IPS-NIHi11 (cell line): ENCODE data around the gene DKC1.
"Not testable (repeated sequence)": the region's sequence is repeated elsewhere in the genome, so short reads cannot be mapped to it uniquely, and the experiment has no call there.

Experiments
- DNase-seq: peaks from one replicate; pipeline ENCODE4 v3.0.0; 2012; ENCODE audit warnings: mixed read lengths, low spot score

The DKC1 gene

DNA sequence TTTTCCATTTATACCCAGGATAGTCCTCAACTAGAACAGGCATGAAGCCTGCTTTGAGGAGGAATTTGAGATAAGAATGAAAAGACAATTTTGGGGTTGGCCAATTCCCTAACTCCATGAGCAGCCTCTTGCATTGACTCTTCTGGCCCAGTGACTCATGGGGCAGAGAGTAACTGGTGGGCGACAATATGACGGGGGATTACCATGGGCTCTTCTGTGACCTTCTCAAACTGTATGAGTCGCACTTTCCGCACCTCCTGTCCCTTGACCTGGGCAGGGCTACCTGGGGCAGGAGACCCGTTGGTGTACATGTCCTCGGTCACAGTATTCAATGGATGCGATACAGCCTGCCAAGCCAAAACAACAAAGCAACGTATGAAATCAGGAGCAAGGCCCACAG, 29.3 kb downstream of the DKC1 start:
- no peak for DNase-seq

DNA sequence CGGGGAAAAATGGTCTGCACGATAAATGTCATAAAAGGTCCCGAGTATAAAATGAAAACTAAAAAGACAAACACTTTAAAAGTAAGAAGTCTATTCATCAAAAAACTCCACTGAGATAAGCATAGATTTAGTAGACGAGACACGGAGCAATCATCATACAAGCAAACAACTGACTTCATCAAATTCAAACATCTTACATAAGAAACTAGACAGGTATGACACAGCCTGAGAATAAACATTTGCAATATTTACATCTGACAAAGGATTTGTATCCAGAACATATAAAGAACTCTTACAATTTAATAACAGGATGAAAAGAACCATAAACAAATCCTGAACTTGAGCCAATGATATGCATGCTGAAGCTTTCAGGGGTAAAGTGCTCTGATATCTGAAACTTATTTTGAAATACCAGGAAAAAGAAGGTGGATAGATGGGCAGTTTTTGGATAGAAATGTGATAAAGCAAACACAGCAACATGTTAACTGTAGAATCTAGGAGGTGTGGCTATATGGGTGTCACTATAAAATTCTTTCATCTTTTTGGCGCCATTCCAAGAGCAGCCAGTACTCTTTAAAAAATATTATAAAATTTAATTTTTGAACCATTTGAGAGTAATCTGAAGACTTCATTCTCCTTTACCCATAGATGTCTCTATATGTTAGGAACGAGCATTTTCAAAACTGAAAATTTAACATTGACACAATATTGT, 30.6 kb downstream of the DKC1 start:
- DNase-seq, result no peak

DNA sequence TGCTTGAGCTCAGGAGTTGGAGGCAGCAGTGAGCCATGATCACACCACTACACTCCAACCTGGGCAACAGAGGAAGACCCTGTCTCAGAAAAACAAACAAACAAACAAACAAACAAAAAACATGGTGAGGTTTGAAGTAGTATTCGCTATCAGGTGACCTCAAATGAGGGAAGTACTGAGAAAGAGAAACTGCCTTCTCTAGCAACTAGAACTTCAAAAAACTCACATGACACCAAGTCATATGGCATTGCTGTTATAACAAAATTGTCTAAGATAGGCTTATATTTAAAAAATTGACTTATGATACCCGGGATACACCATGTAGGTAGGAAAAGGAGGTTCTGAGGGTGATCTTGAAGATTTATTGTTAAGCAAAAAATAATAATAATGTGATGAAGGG, 32.4 kb downstream of the DKC1 start:
- no peak for DNase-seq

DNA sequence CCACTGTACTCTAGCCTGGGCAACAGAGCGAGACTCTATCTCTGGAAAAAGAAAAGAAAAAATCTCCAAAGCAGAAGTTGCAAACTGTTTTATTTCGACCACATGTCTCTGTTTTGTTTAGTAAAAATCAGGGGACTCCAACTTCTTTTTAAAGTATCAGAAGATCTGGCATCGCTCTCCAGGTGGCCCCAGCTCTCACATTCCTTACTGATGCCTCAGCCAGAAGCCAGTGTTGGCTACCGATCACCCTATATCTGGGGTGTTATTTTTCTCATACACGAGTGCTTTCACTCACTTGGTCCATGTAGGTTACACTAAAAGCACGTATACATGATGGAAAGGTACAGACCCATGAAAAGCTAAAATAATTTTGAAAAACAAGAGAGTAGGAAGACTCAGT, 34.3 kb downstream of the DKC1 start:
- DNase-seq, result no peak

DNA sequence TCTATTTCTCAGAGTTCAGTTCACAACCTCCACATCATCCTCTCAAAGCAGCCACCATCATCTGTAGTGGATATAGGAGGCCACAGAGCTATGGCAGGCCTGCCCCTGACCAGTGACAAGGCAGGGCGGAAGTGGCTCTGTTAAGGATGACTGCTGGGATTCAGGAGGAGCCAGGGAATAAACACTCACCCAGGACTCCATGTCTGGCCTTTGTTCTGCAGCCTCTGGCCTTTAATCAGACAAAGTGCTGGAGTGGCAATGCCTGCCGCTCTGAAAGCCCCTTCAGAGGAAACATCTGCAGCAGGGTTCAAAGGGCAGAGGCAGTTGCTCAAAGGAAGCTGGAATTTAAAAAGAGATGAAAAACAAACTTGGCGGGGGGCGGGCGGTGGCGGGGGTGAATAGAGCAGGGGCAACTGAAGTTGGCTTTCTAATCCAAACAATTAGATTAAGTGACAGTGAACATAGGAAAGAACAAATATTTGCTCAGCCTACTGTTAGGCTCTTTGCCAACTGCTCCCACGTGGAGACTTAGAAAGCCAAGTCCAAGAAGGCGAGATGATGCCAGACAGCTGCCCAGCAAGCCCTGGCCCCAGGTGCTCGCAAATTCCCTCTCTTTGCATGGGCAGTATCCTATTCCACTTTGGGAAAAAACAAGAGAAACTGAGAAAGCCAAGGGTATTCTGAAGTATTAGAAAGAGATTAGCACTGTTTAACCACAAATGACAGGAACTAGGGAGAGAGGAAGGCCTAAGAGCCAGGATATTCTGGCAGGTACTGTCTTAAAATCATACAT, 37.1 kb downstream of the DKC1 start:
- peak; percentile 26 for DNase-seq

DNA sequence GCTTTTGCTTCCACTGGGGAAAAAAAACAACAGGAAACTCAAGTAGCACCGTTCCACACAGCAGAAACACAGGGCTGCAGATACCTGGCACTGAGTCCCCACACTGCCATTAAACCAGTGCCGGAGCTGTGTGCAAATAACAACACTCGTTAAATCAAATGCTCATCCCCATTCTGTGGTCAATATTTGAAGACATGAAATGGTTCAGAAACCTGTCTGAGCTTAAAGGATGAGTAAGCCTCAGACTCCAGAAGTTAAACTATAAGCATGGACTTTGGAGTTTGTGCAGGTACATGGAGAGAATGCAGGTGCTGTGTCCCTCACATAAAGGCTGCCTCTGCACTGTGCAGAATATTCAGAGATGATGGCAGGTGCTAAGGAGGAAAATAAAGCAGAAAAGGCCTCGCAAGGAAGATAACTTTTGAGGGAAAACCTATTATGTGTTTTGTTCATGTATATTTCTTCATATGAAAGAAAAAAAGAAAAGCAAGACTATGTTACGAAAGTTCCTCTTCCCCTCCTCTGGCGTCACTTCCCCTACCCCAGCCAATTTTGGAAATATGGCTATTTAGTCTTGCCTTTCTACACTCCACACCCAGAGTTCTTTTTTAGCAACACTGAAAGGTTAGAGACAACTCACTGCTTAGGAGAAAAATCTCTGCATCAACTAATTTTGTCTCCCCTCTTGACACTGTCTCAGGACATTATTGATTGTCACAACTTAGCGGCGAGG, 38.0 kb downstream of the DKC1 start:
- DNase-seq, result no peak

DNA sequence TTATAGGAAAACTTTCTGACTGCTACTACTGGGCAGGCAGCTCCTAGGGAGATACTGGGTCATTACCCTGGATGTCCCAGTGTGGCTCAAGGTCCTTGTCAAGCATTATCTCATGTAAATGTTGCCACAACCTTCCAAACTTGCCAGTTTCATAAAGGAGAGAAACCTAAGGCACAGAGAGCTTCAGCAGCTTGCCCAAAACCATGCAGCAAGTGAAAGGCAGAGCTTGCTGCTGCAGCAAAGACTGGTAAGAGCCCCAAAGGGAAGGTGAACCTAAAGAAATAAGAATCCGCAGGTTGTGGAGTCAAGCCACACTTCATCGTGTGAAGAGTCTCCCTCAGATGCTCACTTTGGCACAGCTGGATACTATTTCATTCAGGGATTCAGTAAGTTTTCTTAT, 40.3 kb downstream of the DKC1 start:
- DNase-seq, result no peak

DNA sequence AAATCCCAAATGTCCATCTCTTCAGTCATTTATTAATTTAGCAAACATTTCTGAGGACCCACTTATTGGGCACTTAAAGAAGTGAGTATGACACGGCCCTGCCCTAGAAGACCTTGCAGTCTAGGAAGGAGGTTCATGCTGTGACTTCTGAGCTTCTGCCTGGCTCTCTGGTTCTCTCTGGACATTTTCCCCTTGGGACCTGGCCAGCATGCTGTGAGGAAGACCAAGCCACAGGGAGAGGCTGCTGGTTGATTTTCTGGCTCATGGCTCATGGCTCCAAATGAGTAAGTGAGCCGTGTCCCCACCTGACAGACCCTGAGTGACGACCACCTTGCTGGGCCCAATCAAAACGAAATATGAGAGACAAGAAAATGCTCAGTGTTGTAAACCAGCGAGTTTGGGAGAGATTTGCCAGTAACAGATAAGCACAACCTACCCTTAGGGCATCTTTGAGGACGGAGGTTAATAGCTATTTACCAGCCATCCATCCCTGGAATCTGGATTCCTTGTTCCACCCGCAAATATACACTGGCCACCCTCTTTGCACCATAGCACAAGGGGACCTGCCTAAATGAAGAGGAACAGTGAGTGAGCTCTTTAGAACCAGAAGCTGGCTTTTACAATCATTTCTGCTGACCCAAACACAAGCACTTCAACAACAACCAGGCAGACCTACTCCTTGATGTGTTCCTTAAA, 41.7 kb downstream of the DKC1 start:
- no peak for DNase-seq

DNA sequence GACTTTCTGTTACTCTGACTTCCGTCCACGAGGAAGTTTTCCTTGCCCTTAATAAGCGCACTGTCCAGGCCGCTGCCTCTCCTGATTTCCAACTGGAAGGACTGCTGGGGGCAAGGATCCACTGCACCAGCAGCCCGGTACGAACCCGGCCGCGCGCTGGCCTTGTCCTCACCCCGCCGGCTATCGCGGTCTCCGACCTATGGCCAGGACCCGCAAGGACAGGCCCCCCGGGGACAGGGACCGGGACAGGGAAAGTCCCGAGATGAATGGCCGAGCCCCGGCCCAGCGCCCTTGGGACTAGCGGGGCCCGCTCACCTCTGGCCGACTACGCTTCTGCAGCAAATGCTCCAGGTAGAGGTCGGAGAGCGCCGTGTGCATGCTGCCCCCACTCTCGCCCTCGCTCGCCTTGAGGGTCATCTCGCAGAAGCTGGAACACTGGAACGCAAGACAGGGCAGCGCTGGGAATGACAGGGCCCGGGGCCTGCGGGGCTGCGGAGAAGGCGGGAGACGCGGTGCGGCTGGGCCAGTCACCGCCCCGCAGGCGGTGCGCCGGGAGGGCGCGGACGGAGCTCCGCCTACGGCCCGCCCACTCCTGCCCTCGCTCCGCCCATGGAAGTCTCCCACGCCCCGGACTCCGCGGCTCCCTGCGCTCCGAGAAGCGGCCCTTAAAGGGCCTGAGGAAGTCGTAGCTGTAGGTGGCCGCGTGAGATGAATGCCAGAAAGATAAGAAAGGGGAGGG, 42.5 kb downstream of the DKC1 start, which contains the start of gene MPP1:
MPP1 (minus strand) TSS at position 529 of the 739 bp plus-strand sequence; CDS start at position 417, 112 bp downstream.
- DNase-seq, result peak; percentile 87

DNA sequence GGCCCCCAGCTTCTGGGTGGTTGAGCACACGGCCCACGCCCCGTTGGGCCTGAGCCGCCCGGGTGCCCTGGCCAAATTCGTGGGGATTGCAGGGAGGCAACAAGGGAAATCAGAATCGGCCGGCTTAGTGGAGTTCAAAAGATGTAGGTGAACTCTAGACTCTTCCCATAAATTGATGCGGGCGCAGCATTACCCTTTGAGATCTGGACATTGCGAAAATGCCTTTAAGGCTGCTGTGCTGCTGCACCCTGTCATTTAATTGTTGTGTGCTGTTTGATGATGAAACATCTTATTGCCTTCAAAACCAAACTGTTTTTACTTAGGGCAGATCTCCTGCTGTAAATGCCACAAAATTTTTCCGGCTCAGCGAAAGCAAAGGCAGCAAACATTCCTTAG, 43.0 kb downstream of the DKC1 start:
- DNase-seq, result no peak

DNA sequence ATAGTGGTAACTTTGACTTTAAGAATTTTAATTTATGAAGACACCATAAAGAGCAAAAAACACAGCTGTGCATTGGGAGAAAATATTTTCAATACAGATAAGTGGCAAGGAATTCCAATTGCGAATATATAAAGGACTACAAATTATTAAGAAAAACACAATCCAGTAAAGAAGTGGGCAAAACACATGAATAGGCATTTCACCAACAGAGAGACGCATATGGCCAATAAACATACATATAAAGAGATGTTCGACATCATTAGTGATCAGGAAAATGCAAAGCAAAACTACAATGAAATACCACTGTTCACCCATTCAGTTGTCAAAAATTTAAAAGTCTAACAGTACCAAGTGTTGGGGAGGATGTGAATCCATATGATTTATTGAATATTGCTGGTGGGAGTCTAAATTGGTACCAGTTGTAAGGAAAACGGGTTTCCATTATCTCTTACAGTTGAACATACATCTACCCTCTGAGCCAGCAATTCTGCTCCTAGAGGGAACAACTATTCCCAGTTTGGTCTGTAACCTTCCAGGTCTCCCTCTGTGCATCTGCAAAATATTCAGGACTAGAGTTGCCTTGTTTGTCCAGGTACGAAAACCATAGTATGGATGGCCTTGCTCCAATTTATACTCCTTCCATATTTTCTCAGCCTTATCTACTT, 44.3 kb downstream of the DKC1 start:
- no peak for DNase-seq

DNA sequence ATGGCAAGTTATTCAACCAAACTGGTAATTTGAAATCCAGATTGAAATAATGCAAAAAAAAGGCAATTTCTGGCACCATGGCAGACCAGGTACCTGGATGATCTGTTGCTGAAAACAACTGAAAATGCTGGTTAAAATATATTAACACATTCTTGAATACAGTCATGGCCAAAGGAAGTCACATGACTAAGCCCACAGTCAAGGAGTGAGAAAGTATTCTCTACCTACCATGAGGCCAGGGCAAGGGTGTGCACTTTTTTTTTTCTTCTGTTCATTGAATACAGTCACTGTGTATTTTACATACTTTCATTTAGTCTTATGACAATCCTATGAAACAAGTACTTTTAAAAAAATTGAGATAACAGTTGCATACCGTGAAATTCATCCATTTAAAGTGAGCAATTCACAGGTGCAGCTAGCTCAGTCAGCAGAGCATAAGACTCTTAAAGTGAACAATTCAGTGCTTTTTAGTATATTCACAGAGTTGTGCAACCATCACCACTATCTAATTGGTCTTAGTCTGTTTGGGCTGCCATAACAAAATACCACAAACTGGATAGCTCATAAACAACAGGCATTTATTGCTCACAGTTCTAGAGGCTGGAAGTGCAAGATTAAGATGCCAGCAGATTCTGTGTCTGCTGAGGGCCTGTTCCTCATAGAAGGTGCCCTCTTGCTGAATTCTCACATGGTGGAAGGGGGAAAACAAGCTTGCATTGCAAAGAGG, 47.4 kb downstream of the DKC1 start:
- no peak for DNase-seq

DNA sequence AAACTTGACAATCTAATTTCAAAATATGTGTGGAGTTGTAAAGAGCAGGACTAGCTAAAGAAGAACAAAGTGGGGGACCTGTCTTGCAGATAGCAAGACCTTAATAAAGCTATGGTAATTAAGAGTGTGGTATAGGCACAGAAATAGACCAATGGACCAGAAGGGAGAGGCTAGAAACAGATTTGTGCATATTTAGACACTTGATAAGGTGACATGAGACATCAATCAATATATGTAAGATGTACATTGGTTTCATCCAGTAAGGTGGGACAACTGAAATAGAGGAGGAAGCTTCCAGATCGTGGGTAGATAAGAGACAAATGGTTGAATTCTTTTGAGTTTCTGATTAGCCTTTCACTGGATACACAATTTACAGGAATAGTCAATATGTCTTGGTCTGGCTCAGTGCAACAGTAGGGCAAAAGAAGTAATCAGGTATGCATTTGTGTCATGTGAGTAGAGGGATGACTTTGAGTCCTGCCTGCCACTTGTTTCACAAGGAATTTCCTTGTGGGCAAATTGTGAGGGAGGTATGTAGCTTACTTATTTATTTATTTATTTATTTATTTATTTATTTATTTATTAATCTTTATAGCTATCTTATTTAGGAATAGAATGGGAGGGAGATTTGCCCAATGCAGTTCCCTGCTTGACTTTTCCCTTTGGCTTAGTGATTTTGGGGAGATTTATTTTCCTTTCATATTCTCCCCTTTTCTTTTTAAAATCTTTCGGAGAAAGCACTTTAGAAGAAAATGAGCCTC, 49.9 kb downstream of the DKC1 start:
- no peak for DNase-seq

DNA sequence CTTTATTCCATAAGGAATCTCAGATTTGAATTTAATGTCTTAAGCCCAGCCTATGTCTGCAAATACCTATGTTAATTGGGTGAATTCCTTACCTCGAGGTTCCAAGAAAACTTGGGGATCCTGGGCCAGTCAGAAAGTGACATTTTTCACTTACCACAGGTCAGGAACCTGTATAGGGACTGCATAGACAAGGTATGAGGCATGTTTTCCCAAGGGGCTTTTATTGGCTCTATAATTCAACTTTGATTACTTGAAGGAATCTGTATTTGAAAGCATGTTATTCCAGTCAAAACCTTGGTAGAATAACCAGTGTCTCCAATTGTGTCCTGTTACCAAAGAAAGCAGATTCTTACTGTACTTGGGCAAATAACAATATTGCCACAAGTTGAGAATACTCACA, 51.1 kb downstream of the DKC1 start:
- DNase-seq, result no peak

DNA sequence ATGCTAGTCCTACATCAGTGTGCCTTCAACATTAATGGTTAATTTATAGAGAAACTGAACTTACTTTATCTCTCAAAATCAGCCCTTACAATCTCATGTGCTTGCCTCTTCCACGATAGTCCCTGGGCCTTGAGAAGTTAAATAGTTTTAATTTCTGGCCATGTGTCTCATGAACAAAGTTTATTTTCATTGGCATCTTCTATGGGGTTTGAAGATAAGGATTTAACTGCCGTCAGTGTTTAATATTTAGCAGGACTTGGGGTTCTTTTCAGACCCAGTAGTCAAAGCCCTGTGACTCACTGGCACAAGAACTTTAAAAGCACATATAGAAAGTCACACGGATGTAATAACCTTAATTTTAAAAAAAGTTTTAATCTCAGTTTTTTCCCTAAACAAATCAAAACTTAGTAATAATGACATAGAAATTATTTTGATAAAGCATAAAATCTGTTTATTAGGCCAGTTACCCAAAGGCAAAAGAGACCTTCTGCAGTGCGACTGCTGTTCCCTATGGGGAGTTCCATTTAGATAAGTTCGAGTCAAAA, 52.7 kb downstream of the DKC1 start:
- no peak for DNase-seq

DNA sequence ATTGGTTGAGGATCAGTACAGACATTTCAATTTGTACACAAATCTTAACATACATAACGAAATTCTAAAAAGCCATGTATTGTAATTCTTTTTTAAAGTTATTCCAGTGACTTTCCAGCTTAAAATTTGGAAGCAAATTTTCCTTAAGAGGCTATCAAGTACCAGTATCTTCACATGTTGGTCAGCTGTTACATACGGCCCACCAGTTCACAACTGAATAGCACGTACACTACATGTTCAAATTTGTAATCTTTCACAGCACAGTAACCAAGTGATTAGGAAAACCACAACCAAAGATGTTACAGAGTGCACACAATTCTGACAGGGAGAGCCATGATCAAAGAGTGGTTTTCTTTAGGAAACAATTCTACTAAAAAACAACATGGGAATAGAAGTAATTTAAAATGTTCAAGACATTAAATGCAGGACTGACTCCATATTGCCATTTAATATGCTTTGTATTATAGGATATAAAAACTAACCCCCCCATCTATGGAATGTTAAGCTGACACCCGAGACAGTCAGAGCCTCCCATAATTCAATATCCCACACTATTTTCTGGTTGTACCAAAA, 53.7 kb downstream of the DKC1 start:
- DNase-seq, result not testable (repeated sequence)

DNA sequence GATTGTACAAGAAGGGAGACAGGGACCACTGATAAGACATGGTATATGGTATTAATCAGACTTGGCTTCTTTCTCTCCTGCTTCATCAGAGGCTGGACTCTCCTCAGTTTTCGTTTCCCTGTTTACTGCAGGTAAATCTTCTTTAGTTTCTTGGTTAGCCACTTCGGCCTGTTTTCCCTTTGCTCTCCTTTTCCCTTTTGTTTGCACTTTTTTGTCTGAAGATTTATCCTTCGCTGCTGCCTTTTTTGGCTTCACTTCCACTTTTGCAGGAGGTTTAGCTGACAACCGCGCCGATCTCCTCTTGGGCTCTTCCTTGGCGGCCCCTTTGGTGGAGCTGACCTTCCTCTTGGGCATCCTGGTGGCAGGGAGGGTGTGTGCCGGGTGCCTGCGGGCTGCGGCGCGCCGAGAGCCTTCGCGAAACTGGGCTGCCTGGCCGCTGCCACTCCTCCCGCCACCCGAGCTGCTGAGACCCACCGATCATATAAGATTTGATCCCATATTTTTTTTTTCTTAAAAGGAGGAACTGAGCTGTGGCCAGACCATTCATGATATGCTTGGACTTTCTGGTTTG, 54.5 kb downstream of the DKC1 start:
- DNase-seq, result not testable (repeated sequence)
